Esophagus squamous epithelium (tissue), 4 donors: ENCODE results near the gene RGS14.

Experiments used
- POLR2A ChIP-seq, 4 donors: fragments of 450-650 bp; IDR thresholded peaks; one replicate each; pipeline ENCODE4 v1.6.1; 2017; ENCODE audit warnings: antibody characterized with exemption in 4 of 4, mild to moderate bottlenecking in 4 of 4, moderate library complexity in 3 of 4
- TF ChIP-seq, protein P1 (sequence below), 6 experiments: fragments of 450-650 bp in 4 of 6; fragments of 200-600 bp in 2 of 6; sonication (generic) in 2 of 6; IDR thresholded peaks; one replicate each; pipeline ENCODE4 v1.5.1; 2016 to 2019; ENCODE audit warnings: antibody characterized with exemption in 6 of 6, mild to moderate bottlenecking in 4 of 6, moderate library complexity in 4 of 6

GRCh38 chr5:177386542-177386941, 28.8 kb downstream of the RGS14 start:
- TF ChIP-seq, protein P1, sequence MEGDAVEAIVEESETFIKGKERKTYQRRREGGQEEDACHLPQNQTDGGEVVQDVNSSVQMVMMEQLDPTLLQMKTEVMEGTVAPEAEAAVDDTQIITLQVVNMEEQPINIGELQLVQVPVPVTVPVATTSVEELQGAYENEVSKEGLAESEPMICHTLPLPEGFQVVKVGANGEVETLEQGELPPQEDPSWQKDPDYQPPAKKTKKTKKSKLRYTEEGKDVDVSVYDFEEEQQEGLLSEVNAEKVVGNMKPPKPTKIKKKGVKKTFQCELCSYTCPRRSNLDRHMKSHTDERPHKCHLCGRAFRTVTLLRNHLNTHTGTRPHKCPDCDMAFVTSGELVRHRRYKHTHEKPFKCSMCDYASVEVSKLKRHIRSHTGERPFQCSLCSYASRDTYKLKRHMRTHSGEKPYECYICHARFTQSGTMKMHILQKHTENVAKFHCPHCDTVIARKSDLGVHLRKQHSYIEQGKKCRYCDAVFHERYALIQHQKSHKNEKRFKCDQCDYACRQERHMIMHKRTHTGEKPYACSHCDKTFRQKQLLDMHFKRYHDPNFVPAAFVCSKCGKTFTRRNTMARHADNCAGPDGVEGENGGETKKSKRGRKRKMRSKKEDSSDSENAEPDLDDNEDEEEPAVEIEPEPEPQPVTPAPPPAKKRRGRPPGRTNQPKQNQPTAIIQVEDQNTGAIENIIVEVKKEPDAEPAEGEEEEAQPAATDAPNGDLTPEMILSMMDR (IDR thresholded peaks at IDR 0.05), result no peak
- TF ChIP-seq POLR2A (IDR thresholded peaks at IDR 0.05), result no peak
